Small intestine (tissue), 7 donors: ENCODE results near the gene CXCL1. TPM values are rescaled to one million over a fixed set of nuclear protein-coding genes. Genes with fewer than 3 reads are reported as not detected.

Experiments
- DNase-seq, 2 donors: peaks; one replicate each; pipeline versions ENCODE4 v3.0.0 to v3.0.0-alpha.2; 2013
- FAIRE-seq: peaks from 2 replicates; lab custom pipeline; 2012; peaks lifted over from hg19 to GRCh38; lab: Jason Lieb, UNC
- H3K27ac ChIP-seq, 3 donors: one replicate each; pipeline ENCODE4 v1.5.1; 2013; ENCODE audit warnings: low read length in 2 of 3, mild to moderate bottlenecking in 2 of 3, control low read depth in 1 of 3, inconsistent platforms in 1 of 3, low read depth in 1 of 3, moderate library complexity in 1 of 3
- H3K27me3 ChIP-seq, 3 donors: one replicate each; pipeline ENCODE4 v1.6.1; 2013; ENCODE audit warnings: low read length in 3 of 3, inconsistent platforms in 1 of 3; ENCODE audit not compliant: control insufficient read depth in 3 of 3, insufficient read depth in 3 of 3
- H3K36me3 ChIP-seq, 3 donors: one replicate each; pipeline ENCODE4 v1.6.1; 2013; ENCODE audit warnings: low read length in 3 of 3, inconsistent platforms in 1 of 3, low read depth in 1 of 3, mild to moderate bottlenecking in 1 of 3, moderate library complexity in 1 of 3; ENCODE audit not compliant: control insufficient read depth in 3 of 3, insufficient read depth in 2 of 3
- H3K4me1 ChIP-seq, 3 donors: one replicate each; pipeline ENCODE4 v1.6.1; 2013; ENCODE audit warnings: low read length in 2 of 3, inconsistent platforms in 1 of 3, low read depth in 1 of 3, mild to moderate bottlenecking in 1 of 3, moderate library complexity in 1 of 3; ENCODE audit not compliant: control insufficient read depth in 3 of 3, insufficient read depth in 2 of 3
- H3K4me3 ChIP-seq, 3 donors: one replicate each; pipeline ENCODE4 v1.5.1; 2013; ENCODE audit warnings: low read length in 3 of 3, control low read depth in 1 of 3, inconsistent platforms in 1 of 3, low read depth in 1 of 3, mild to moderate bottlenecking in 1 of 3, moderate library complexity in 1 of 3
- H3K9me3 ChIP-seq, 2 donors: one replicate each; pipeline ENCODE4 v1.6.1; 2013; ENCODE audit warnings: low read depth in 1 of 2, low read length in 1 of 2; ENCODE audit not compliant: control insufficient read depth in 2 of 2, insufficient read depth in 1 of 2
- WGBS, 3 donors: extraction: QIAGEN DNeasy Blood & Tissue Kit; methylation state at CpG; one replicate each; pipeline ENCODE4 v1.1.7; 2013; 5-methylcytosine and 5-hydroxymethylcytosine counted together
- polyA plus RNA-seq, 4 donors: library from polyadenylated mRNA; stranded (reverse) in 3 of 4; unstranded in 1 of 4; fragments of 200-250 nt in 3 of 4; fragments of 120-200 nt in 1 of 4; gene quantifications; one replicate each; pipeline versions ENCODE4 v1.2.1 to v1.2.3, GENCODE V29; 2013
- donor health status: healthy with polysubstance abuse.
- donor health status: control.
- donor health status: control.
- donor health status: Bipolar disorder and iron deficiency.
- donor health status: healthy.

Gene CXCL1
- polyA plus RNA-seq, 4 donors: 2.9 to 13.8 (median 10.1) TPM

DNA sequence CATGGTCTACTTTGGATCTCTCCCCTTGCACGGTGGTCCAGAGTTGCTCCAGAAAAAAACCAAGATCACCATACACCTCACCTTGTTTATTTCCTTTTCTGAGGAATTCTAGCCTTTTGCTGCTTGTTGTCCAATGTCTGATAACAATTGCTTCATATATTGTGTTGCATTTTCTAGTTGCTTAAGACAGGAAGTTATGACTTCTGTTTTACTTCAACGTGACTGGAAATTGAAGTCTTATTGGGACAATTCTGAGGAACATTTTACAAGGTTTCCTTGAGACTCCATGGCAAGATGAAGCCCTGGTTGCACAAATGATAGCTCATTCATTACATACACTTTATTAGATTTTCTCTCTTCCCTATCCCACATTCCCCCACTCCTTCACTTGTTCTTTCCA lies 5.2 kb downstream of the CXCL1 start:
- Histone ChIP-seq H3K4me3 (no peak overlapping the region), H3K27me3 (no peaks in the 10 kb centered on the region), H3K27ac (no peak overlapping the region), H3K4me1 (peaks cover 0 to 6% (median 0%) of the 10 kb centered on the region in 3 donors), H3K36me3 (no peaks in the 10 kb centered on the region), H3K9me3 (no peaks in the 10 kb centered on the region)
- 87 to 88% (median 88%) methylated on average over 2 of the region's 2 CpGs for WGBS, 3 donors
- FAIRE-seq: no peak
- DNase-seq: no peak

DNA sequence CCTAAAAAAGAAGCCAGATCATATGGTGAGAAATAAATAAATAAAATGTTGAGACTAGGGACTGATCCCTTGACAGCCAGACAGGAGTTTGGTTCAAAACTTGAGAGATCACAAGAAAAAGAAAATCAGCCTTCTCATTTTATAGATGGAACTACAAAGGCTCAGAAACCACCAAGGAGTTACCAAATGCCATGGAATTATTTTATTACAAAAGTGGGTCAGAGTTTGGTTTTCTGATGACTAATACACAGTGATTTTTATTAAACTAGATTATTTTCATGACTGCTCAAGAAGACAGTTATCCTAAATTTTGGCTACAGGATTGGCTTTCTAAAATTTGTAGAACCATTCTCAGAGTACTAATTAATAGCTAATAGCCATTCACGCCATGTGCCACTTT lies 6.2 kb downstream of the CXCL1 start:
- DNase-seq: no peak
- no peak for FAIRE-seq
- Histone ChIP-seq H3K36me3 (no peaks in the 10 kb centered on the region), H3K4me3 (no peak overlapping the region), H3K27ac (no peak overlapping the region), H3K9me3 (no peaks in the 10 kb centered on the region), H3K27me3 (no peaks in the 10 kb centered on the region), H3K4me1 (no peaks in the 10 kb centered on the region)
- WGBS, 3 donors: 69 to 95% (median 86%) methylated on average over 1 of the region's 1 CpG

DNA sequence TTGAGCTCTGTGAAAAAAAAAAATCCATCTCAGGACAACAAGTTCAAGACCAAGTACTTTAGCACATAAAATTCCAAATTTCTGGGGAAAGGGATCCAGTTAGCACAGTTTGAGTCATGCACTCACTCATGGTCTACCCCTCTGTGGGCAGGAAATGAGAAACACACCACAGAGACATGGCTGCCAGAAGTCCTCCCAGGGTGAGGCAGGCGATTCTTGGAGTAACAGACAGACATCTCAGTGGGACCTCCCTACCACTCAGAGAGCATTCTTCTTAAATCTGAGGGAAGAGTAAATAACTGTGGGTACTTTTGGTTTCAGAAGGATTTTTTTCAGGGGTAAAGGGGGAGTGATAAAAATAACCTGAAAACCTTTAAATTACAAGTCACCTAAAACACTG lies 14.1 kb downstream of the CXCL1 start:
- no peaks in the 10 kb centered on the region for H3K36me3 ChIP-seq
- H3K4me1 ChIP-seq: no peaks in the 10 kb centered on the region
- WGBS, 3 donors: 62 to 84% (median 67%) methylated on average over 1 of the region's 1 CpG
- H3K27ac ChIP-seq: no peak overlapping the region
- no peaks in the 10 kb centered on the region for H3K9me3 ChIP-seq
- no peak overlapping the region for H3K4me3 ChIP-seq
- no peak for DNase-seq
- no peak for FAIRE-seq
- H3K27me3 ChIP-seq: no peaks in the 10 kb centered on the region

DNA sequence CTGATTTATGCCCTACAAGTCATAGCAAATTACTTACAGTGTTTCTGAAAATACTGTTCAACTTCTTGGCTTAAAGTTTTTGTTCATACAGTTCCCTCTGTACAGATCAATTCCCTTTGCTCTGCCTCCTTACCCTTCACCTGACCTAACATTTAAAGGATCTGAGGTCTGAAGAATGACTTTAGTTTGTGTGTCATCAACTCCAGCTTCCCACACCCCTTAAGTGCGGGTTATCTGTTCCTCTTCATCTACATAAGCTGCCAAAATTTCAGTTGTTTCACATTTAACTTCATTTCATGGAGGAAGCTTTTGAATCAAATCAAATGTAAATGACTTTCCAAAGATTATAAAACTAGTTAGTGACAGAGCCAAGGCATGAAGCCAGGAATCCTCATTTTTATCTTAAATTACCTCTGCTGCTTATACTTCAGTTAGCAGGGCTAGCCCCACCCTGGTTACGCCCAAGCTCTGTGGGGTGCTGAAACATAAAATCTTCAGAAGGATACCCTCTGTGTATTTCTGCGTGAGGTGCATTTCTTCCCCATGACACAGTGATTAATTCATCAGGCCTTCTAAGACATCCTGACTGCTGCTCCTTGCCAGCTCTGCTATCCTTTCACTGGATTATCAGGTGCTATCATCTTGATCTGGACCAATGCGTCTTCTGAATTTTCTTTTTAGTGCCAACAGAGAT lies 16.5 kb downstream of the CXCL1 start:
- Histone ChIP-seq H3K4me1 (no peaks in the 10 kb centered on the region), H3K9me3 (no peaks in the 10 kb centered on the region), H3K36me3 (no peaks in the 10 kb centered on the region), H3K27ac (no peak overlapping the region), H3K27me3 (no peaks in the 10 kb centered on the region), H3K4me3 (no peak overlapping the region)
- DNase-seq (no peak), FAIRE-seq (no peak)
- 66 to 80% (median 77%) methylated on average over 4 of the region's 4 CpGs for WGBS, 3 donors

DNA sequence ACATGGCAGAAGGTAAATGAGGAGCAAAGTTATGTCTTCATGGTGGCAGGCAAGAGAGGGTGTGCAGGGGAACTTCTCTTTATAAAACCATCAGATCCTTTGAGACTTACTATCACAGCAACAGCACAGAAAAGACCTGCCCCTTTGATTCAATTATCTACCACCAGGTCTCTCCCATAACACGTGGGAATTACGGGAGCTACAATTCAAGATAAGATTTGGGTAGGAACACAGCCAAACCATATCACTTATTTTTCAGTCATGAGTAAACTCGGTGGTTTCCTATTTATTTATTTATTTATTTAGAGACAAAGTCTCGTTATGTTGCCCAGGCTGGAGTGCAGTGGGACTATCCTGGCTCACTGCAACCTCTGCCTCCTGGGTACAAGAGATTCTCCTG lies 22.1 kb downstream of the CXCL1 start:
- no peak for DNase-seq
- FAIRE-seq: no peak
- H3K27ac ChIP-seq: no peak overlapping the region
- no peak overlapping the region for H3K4me3 ChIP-seq
- H3K9me3 ChIP-seq: no peaks in the 10 kb centered on the region
- no peaks in the 10 kb centered on the region for H3K36me3 ChIP-seq
- H3K27me3 ChIP-seq: no peaks in the 10 kb centered on the region
- H3K4me1 ChIP-seq: peaks cover 0 to 21% (median 2%) of the 10 kb centered on the region in 3 donors
- WGBS, 3 donors: 28 to 50% (median 35%) methylated on average over 4 of the region's 4 CpGs

DNA sequence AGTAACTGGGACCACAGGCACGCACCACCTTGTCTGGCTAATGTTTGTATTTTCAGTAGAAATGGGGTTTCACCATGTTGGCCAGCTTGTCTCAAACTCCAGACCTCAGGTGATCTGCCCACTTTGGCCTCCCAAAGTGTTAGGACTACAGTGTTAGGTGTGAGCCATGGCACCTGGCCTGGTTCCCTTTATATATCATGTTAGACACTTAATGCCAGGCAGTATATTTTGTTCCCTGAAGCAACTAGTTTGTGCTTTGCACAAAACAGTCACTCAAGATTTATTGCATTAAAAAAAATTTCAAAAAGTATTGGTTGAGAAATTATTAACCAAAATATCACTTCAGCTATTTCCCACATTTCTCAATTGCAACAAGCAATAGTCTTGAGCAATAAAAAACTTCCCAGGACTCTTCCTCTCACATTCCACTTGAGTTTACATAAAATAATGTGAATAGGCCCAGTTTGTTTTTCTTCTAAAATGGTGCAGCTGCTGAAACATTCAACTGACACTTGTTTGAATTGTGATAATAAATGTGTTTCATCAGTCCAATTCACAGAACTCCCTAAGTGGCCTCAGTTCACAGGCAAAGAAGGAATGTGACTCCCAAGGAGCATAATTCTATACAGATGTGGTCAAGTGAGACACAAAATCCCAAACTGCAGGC lies 22.7 kb downstream of the CXCL1 start:
- DNase-seq (peak in 1 of 2 donors; percentile 35), FAIRE-seq (no peak)
- H3K4me1 ChIP-seq: peaks cover 0 to 21% (median 2%) of the 10 kb centered on the region in 3 donors
- no peak overlapping the region for H3K4me3 ChIP-seq
- no peaks in the 10 kb centered on the region for H3K27me3 ChIP-seq
- H3K9me3 ChIP-seq: no peaks in the 10 kb centered on the region
- H3K36me3 ChIP-seq: no peaks in the 10 kb centered on the region
- 92 to 96% (median 96%) methylated on average over 1 of the region's 1 CpG for WGBS, 3 donors
- no peak overlapping the region for H3K27ac ChIP-seq

DNA sequence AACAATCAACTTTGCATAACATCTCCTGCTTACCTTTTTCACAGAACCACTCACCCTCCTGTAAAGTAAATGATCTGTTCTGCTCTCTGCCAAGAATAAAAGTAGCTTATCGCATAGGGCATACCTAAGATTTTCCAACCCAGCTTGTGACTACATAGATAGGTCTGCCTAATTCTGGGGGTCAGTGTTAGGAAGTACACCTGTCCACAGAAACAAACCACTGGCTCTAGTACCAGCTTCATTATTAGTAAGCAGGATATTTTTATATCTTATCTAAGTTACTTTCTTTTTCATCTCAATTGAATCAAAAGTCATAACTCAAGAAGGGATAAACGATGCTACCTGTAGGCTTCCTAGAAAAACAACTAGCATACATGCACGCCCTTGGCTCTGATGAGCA lies 23.8 kb downstream of the CXCL1 start:
- no peak overlapping the region for H3K27ac ChIP-seq
- FAIRE-seq (no peak), DNase-seq (no peak)
- H3K27me3 ChIP-seq: no peaks in the 10 kb centered on the region
- 67 to 72% (median 70%) methylated on average over 3 of the region's 3 CpGs for WGBS, 3 donors
- H3K36me3 ChIP-seq: no peaks in the 10 kb centered on the region
- no peak overlapping the region for H3K4me3 ChIP-seq
- H3K4me1 ChIP-seq: peaks cover 0 to 21% (median 2%) of the 10 kb centered on the region in 3 donors
- H3K9me3 ChIP-seq: no peaks in the 10 kb centered on the region

DNA sequence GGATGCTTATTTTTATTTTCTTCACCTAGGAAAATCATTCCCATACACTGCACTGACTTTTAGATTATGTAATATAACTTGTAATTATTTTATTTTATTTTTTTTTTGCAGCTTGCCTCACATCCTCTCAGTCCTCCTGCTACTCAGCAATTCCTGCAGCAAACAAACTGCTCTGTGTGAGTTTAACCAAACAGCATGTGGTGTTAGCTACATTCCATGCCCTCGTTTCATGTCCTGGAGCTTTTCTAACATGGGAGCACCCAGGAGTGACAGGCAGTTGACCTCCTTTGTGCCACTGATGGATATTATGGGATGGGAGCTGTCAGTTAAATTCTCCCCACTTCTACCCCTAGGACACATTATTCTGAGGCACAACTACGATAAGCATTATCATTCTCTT lies 24.8 kb downstream of the CXCL1 start:
- FAIRE-seq (no peak), DNase-seq (no peak)
- Histone ChIP-seq H3K27ac (no peak overlapping the region), H3K9me3 (no peaks in the 10 kb centered on the region), H3K36me3 (no peaks in the 10 kb centered on the region), H3K4me1 (peaks cover 0 to 21% (median 2%) of the 10 kb centered on the region in 3 donors), H3K27me3 (no peaks in the 10 kb centered on the region), H3K4me3 (no peak overlapping the region)
- 51 to 69% (median 53%) methylated on average over 2 of the region's 2 CpGs for WGBS, 3 donors
